CD4-positive, CD25-positive, alpha-beta regulatory T cell (primary cell): ENCODE measurements around the gene EPG5. TPM values are rescaled to one million over a fixed set of nuclear protein-coding genes. Genes with fewer than 3 reads are reported as not detected.

ENCODE experiments used
- ATAC-seq, 2 donors: fragments of 150-1000 bp; cut with Tn5 transposase; one replicate each; pipeline ENCODE4 v1.10.0; 2021; ENCODE audit warnings: low read depth in 2 of 2, moderate number of reproducible peaks in 2 of 2, moderate library complexity in 1 of 2
- DNase-seq, 3 donors: peaks; one replicate each; pipeline versions ENCODE4 v3.0.0 to v3.0.0-alpha.2; 2012 to 2022; ENCODE audit warnings: mixed read lengths in 1 of 3
- H3K27ac ChIP-seq: one replicate; pipeline ENCODE4 v1.7.0; 2013; ENCODE audit warnings: mild to moderate bottlenecking, low read length; ENCODE audit not compliant: insufficient read depth, poor library complexity, severe bottlenecking
- H3K27me3 ChIP-seq: one replicate; pipeline ENCODE4 v1.7.0; 2013; ENCODE audit warnings: low read length; ENCODE audit not compliant: control insufficient read depth, insufficient read depth
- H3K36me3 ChIP-seq: one replicate; pipeline ENCODE4 v1.7.0; 2013; ENCODE audit warnings: mild to moderate bottlenecking, low read length, moderate library complexity; ENCODE audit not compliant: control insufficient read depth, insufficient read depth
- H3K4me1 ChIP-seq: 2 replicates; pipeline ENCODE4 v1.7.0; 2013; ENCODE audit warnings: mild to moderate bottlenecking, low read length; ENCODE audit not compliant: insufficient read depth, control insufficient read depth, poor library complexity, severe bottlenecking
- H3K4me3 ChIP-seq: one replicate; pipeline ENCODE4 v1.7.0; 2013; ENCODE audit warnings: low read depth, mild to moderate bottlenecking, low read length, moderate library complexity
- H3K9me3 ChIP-seq, 2 experiments: 1 replicate in 1 of 2; 2 replicates in 1 of 2; pipeline ENCODE4 v1.7.0; 2013; ENCODE audit warnings: low read length in 2 of 2, mild to moderate bottlenecking in 1 of 2, moderate library complexity in 1 of 2; ENCODE audit not compliant: control insufficient read depth in 2 of 2
- H3K27ac Mint-ChIP-seq, 3 donors: one replicate each; pipeline ENCODE4 v1.8.0; 2020 to 2022; ENCODE audit warnings: mild to moderate bottlenecking in 3 of 3, mixed read lengths in 3 of 3, moderate library complexity in 2 of 3
- H3K27me3 Mint-ChIP-seq: one replicate; pipeline ENCODE4 v1.8.0; 2022; ENCODE audit warnings: mild to moderate bottlenecking, mixed read lengths
- H3K36me3 Mint-ChIP-seq: one replicate; pipeline ENCODE4 v1.8.0; 2020; ENCODE audit warnings: mixed read lengths
- H3K4me1 Mint-ChIP-seq, 4 donors: one replicate each; pipeline ENCODE4 v1.8.0; 2020 to 2022; ENCODE audit warnings: mixed read lengths in 4 of 4, mild to moderate bottlenecking in 1 of 4
- H3K4me3 Mint-ChIP-seq, 4 donors: one replicate each; pipeline ENCODE4 v1.8.0; 2020 to 2022; ENCODE audit warnings: mild to moderate bottlenecking in 4 of 4, mixed read lengths in 4 of 4, moderate library complexity in 3 of 4
- H3K9me3 Mint-ChIP-seq, 7 donors: one replicate each; pipeline ENCODE4 v1.8.0; 2020 to 2022; ENCODE audit warnings: mixed read lengths in 7 of 7, mild to moderate bottlenecking in 3 of 7, moderate library complexity in 2 of 7
- polyA plus RNA-seq, 4 donors: library from polyadenylated mRNA; unstranded; fragments of 300-500 nt; fragmentation: Illumina TruSeq; gene quantifications; one replicate each; pipeline ENCODE4 v1.2.3, GENCODE V29; 2021
- total RNA-seq: library from RNA; stranded (reverse); gene quantifications from one replicate; pipeline ENCODE4 v1.2.3, GENCODE V29; 2022

Gene EPG5
- total and polyA plus RNA-seq, 5 donors from 2014 or later, result 4.1 to 49.8 (median 5.8) TPM

- no peaks in the 10 kb centered on the region for H3K36me3 ChIP-seq
- no peak overlapping the region for H3K4me3 ChIP-seq
- H3K9me3 Mint-ChIP-seq, result peaks cover 0 to 2% (median 0%) of the 10 kb centered on the region in 7 donors
- peaks cover 21% of the 10 kb centered on the region for H3K27me3 Mint-ChIP-seq
- H3K36me3 Mint-ChIP-seq, result no peaks in the 10 kb centered on the region
- H3K9me3 ChIP-seq, result no peaks in the 10 kb centered on the region
- H3K4me1 Mint-ChIP-seq, result peaks cover 0 to 20% (median 4%) of the 10 kb centered on the region in 4 donors
- H3K4me3 Mint-ChIP-seq, result no peak overlapping the region
- H3K27ac ChIP-seq, result no peak overlapping the region
- H3K27ac Mint-ChIP-seq, result peak overlapping the region in 1 of 3 donors; percentile 56
- H3K4me1 ChIP-seq, result peaks cover 15% of the 10 kb centered on the region
- DNase-seq (no peak), ATAC-seq (no peak)
- peaks cover 10% of the 10 kb centered on the region for H3K27me3 ChIP-seq
These were observed 125.2 kb downstream of the EPG5 start for GRCh38 chr18:45841765-45842442.

- Mint-ChIP-seq H3K4me1 (peaks cover 0 to 23% (median 4%) of the 10 kb centered on the region in 4 donors), H3K27me3 (peaks cover 22% of the 10 kb centered on the region), H3K36me3 (no peaks in the 10 kb centered on the region), H3K9me3 (peaks cover 0 to 2% (median 0%) of the 10 kb centered on the region in 7 donors), H3K4me3 (no peak overlapping the region), H3K27ac (peak overlapping the region in 2 of 3 donors; percentile 26 to 56)
- Histone ChIP-seq H3K36me3 (no peaks in the 10 kb centered on the region), H3K27me3 (peaks cover 15% of the 10 kb centered on the region), H3K27ac (no peak overlapping the region), H3K9me3 (no peaks in the 10 kb centered on the region), H3K4me1 (peaks cover 15% of the 10 kb centered on the region), H3K4me3 (no peak overlapping the region)
- ATAC-seq, result no peak
- DNase-seq, result no peak
These were observed 125.9 kb downstream of the EPG5 start for GRCh38 chr18:45841060-45841764.

- peak; percentile 26 to 47 for ATAC-seq
- Histone ChIP-seq H3K4me3 (no peak overlapping the region), H3K36me3 (no peaks in the 10 kb centered on the region), H3K27ac (no peak overlapping the region), H3K9me3 (no peaks in the 10 kb centered on the region), H3K4me1 (peaks cover 15% of the 10 kb centered on the region), H3K27me3 (peaks cover 15% of the 10 kb centered on the region)
- Mint-ChIP-seq H3K27ac (no peak overlapping the region), H3K27me3 (peaks cover 37% of the 10 kb centered on the region), H3K9me3 (peaks cover 0 to 2% (median 0%) of the 10 kb centered on the region in 7 donors), H3K36me3 (no peaks in the 10 kb centered on the region), H3K4me1 (peaks cover 0 to 22% (median 6%) of the 10 kb centered on the region in 4 donors), H3K4me3 (peak overlapping the region in 3 of 4 donors; percentile 43 to 63 (median 54))
- DNase-seq, result peak in 2 of 3 donors; percentile 29 to 60
These were observed 127.4 kb downstream of the EPG5 start for GRCh38 chr18:45839414-45840395.

- DNase-seq, result no peak
- H3K4me3 Mint-ChIP-seq, result peak overlapping the region in 3 of 4 donors; percentile 13 to 75 (median 57)
- peaks cover 15% of the 10 kb centered on the region for H3K27me3 ChIP-seq
- peaks cover 38% of the 10 kb centered on the region for H3K27me3 Mint-ChIP-seq
- peaks cover 15% of the 10 kb centered on the region for H3K4me1 ChIP-seq
- no peaks in the 10 kb centered on the region for H3K36me3 ChIP-seq
- no peaks in the 10 kb centered on the region for H3K9me3 ChIP-seq
- peaks cover 0 to 2% (median 0%) of the 10 kb centered on the region in 7 donors for H3K9me3 Mint-ChIP-seq
- ATAC-seq, result no peak
- no peaks in the 10 kb centered on the region for H3K36me3 Mint-ChIP-seq
- H3K4me1 Mint-ChIP-seq, result peaks cover 0 to 18% (median 7%) of the 10 kb centered on the region in 4 donors
- no peak overlapping the region for H3K27ac ChIP-seq
- H3K27ac Mint-ChIP-seq, result no peak overlapping the region
- peak overlapping the region; percentile 44 for H3K4me3 ChIP-seq
These were observed 128.6 kb downstream of the EPG5 start for GRCh38 chr18:45838302-45839070.

GRCh38 chr18:45837283-45838070 is 129.7 kb downstream of the EPG5 start:
- DNase-seq, result peak in 2 of 3 donors; percentile 29 to 72
- Histone ChIP-seq H3K27me3 (peaks cover 15% of the 10 kb centered on the region), H3K36me3 (no peaks in the 10 kb centered on the region), H3K4me3 (peak overlapping the region; percentile 44), H3K9me3 (no peaks in the 10 kb centered on the region), H3K4me1 (peaks cover 15% of the 10 kb centered on the region), H3K27ac (no peak overlapping the region)
- Mint-ChIP-seq H3K27me3 (peaks cover 38% of the 10 kb centered on the region), H3K36me3 (no peaks in the 10 kb centered on the region), H3K4me1 (peaks cover 0 to 18% (median 7%) of the 10 kb centered on the region in 4 donors), H3K27ac (no peak overlapping the region), H3K9me3 (peaks cover 0 to 2% (median 0%) of the 10 kb centered on the region in 7 donors), H3K4me3 (peak overlapping the region in 1 of 4 donors; percentile 73)
- ATAC-seq, result peak; percentile 66 to 70

- Mint-ChIP-seq H3K27ac (peak overlapping the region in 1 of 3 donors; percentile 69), H3K4me3 (peak overlapping the region in 2 of 4 donors; percentile 52 to 73), H3K9me3 (peaks cover 0 to 2% (median 0%) of the 10 kb centered on the region in 7 donors), H3K27me3 (peaks cover 38% of the 10 kb centered on the region), H3K4me1 (peaks cover 0 to 18% (median 6%) of the 10 kb centered on the region in 4 donors), H3K36me3 (no peaks in the 10 kb centered on the region)
- H3K4me3 ChIP-seq, result no peak overlapping the region
- H3K4me1 ChIP-seq, result peaks cover 15% of the 10 kb centered on the region
- no peaks in the 10 kb centered on the region for H3K36me3 ChIP-seq
- H3K9me3 ChIP-seq, result no peaks in the 10 kb centered on the region
- H3K27ac ChIP-seq, result no peak overlapping the region
- H3K27me3 ChIP-seq, result peaks cover 15% of the 10 kb centered on the region
- ATAC-seq (no peak), DNase-seq (no peak)
These were observed 130.6 kb downstream of the EPG5 start for GRCh38 chr18:45836242-45837205.
